NCI-H226 (cell line): ENCODE measurements around the gene ATP8B2.
"Not testable (repeated sequence)": the region's sequence is repeated elsewhere in the genome, so short reads cannot be mapped to it uniquely, and the experiment has no call there.

Experiments used
- DNase-seq: peaks from one replicate; pipeline ENCODE4 v3.0.0-alpha.2; 2015

Gene ATP8B2

GRCh38 chr1:154324241-154324640, 1.1 kb upstream of the ATP8B2 start:
- DNase-seq: no peak

GRCh38 chr1:154325583-154326545, 539 bp downstream of the ATP8B2 start:
- peak; percentile 47 for DNase-seq

- DNase-seq: peak; percentile 48
These were observed 1.5 kb downstream of the ATP8B2 start for GRCh38 chr1:154326546-154327465.

- DNase-seq: no peak
These were observed 2.4 kb downstream of the ATP8B2 start for GRCh38 chr1:154327466-154328317.

GRCh38 chr1:154328318-154329151, 3.2 kb downstream of the ATP8B2 start:
- peak; percentile 81 for DNase-seq

GRCh38 chr1:154329152-154329521, 3.8 kb downstream of the ATP8B2 start:
- DNase-seq: no peak

GRCh38 chr1:154329551-154330131, 4.3 kb downstream of the ATP8B2 start:
- no peak for DNase-seq

- no peak for DNase-seq
These were observed 5.3 kb downstream of the ATP8B2 start for GRCh38 chr1:154330669-154331068.

GRCh38 chr1:154334079-154335024, 9.0 kb downstream of the ATP8B2 start:
- DNase-seq: no peak

GRCh38 chr1:154335025-154335714, 9.8 kb downstream of the ATP8B2 start:
- peak; percentile 32 for DNase-seq

- no peak for DNase-seq
These were observed 12.0 kb downstream of the ATP8B2 start for GRCh38 chr1:154337253-154337894.

- no peak for DNase-seq
These were observed 13.6 kb downstream of the ATP8B2 start for GRCh38 chr1:154338875-154339274.

- not testable (repeated sequence) for DNase-seq
These were observed 16.0 kb downstream of the ATP8B2 start for GRCh38 chr1:154341366-154341765.

GRCh38 chr1:154342132-154342531, 16.8 kb downstream of the ATP8B2 start:
- DNase-seq: no peak

- DNase-seq: no peak
These were observed 17.6 kb downstream of the ATP8B2 start for GRCh38 chr1:154342836-154343472.

GRCh38 chr1:154344977-154345837, 19.9 kb downstream of the ATP8B2 start:
- DNase-seq: no peak

- no peak for DNase-seq
These were observed 21.1 kb downstream of the ATP8B2 start for GRCh38 chr1:154346276-154346917.
